ENCODE measurements around the gene PPP1R1B. TPM values are rescaled to one million over a fixed set of nuclear protein-coding genes. Genes with fewer than 3 reads are reported as not detected.

The PPP1R1B gene
- total and polyA plus RNA-seq, 2 of the 4 experiments (the other 2 are of a cell fraction), result not detected

GRCh38 chr17:39602533-39603303, 24.0 kb upstream of the PPP1R1B start:
- no peak overlapping the region for H3K4me2 ChIP-seq (ENCODE audit: low read depth, low read length)
- H2AK5ac ChIP-seq (ENCODE audit: low read depth, low read length), result no peak overlapping the region
- ChIA-PET POLR2A (ENCODE audit: unreplicated experiment) (no interaction called here), CTCF (no interaction called here)
- TF ChIP-seq SMC3 (IDR thresholded peaks at IDR 0.05; ENCODE audit: low read depth, low read length), result no peak
- no peak for TF ChIP-seq RAD21 (IDR thresholded peaks at IDR 0.05; ENCODE audit: low read length)
- TF ChIP-seq CHD1 (IDR thresholded peaks at IDR 0.05; ENCODE audit: low read depth, low read length), result no peak
- no peak for TF ChIP-seq FOS (IDR thresholded peaks at IDR 0.05; ENCODE audit: low read depth, low read length)
- TF ChIP-seq BHLHE40 (IDR thresholded peaks at IDR 0.05; ENCODE audit: low read depth, low read length), result no peak
- TF ChIP-seq, protein P1, sequence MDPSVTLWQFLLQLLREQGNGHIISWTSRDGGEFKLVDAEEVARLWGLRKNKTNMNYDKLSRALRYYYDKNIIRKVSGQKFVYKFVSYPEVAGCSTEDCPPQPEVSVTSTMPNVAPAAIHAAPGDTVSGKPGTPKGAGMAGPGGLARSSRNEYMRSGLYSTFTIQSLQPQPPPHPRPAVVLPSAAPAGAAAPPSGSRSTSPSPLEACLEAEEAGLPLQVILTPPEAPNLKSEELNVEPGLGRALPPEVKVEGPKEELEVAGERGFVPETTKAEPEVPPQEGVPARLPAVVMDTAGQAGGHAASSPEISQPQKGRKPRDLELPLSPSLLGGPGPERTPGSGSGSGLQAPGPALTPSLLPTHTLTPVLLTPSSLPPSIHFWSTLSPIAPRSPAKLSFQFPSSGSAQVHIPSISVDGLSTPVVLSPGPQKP (IDR thresholded peaks at IDR 0.05; ENCODE audit: borderline replicate concordance, low read depth, low read length), result no peak
- TF ChIP-seq MAFK (IDR thresholded peaks at IDR 0.05; ENCODE audit: low read depth, low read length), result no peak
- no peak for TF ChIP-seq POLR2A (IDR thresholded peaks at IDR 0.05; ENCODE audit: low read depth, low read length)
- TF ChIP-seq, protein P2, sequence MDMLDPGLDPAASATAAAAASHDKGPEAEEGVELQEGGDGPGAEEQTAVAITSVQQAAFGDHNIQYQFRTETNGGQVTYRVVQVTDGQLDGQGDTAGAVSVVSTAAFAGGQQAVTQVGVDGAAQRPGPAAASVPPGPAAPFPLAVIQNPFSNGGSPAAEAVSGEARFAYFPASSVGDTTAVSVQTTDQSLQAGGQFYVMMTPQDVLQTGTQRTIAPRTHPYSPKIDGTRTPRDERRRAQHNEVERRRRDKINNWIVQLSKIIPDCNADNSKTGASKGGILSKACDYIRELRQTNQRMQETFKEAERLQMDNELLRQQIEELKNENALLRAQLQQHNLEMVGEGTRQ (IDR thresholded peaks at IDR 0.05; ENCODE audit: low read depth, low read length), result no peak
- TF ChIP-seq CEBPB (IDR thresholded peaks at IDR 0.05; ENCODE audit: low read depth, low read length), result no peak
- TF ChIP-seq MAZ (IDR thresholded peaks at IDR 0.05; ENCODE audit: borderline replicate concordance, low read depth, low read length), result no peak
- TF ChIP-seq NFE2L2 (IDR thresholded peaks at IDR 0.05; ENCODE audit: low read depth, low read length), result no peak
- no peak for TF ChIP-seq RCOR1 (IDR thresholded peaks at IDR 0.05; ENCODE audit: insufficient replicate concordance, low read length)
- TF ChIP-seq MXI1 (IDR thresholded peaks at IDR 0.05; ENCODE audit: borderline replicate concordance, low read depth, low read length), result no peak
- no peak for TF ChIP-seq RFX5 (IDR thresholded peaks at IDR 0.05; ENCODE audit: low read depth, low read length)
- TF ChIP-seq, protein P3, sequence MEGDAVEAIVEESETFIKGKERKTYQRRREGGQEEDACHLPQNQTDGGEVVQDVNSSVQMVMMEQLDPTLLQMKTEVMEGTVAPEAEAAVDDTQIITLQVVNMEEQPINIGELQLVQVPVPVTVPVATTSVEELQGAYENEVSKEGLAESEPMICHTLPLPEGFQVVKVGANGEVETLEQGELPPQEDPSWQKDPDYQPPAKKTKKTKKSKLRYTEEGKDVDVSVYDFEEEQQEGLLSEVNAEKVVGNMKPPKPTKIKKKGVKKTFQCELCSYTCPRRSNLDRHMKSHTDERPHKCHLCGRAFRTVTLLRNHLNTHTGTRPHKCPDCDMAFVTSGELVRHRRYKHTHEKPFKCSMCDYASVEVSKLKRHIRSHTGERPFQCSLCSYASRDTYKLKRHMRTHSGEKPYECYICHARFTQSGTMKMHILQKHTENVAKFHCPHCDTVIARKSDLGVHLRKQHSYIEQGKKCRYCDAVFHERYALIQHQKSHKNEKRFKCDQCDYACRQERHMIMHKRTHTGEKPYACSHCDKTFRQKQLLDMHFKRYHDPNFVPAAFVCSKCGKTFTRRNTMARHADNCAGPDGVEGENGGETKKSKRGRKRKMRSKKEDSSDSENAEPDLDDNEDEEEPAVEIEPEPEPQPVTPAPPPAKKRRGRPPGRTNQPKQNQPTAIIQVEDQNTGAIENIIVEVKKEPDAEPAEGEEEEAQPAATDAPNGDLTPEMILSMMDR (conservative IDR thresholded peaks at IDR 0.05; ENCODE audit: low read depth, low read length), result no peak
- no peak overlapping the region for H3K56ac ChIP-seq (ENCODE audit: extremely low read depth, insufficient read depth, low read length)
- no peak overlapping the region for H3K23ac ChIP-seq (ENCODE audit: low read depth, low read length)
- no peak overlapping the region for H3K18ac ChIP-seq (ENCODE audit: low read depth, low read length)
- no peak for ATAC-seq (ENCODE audit: low read depth)
- no peak overlapping the region for H3K27ac ChIP-seq (ENCODE audit: insufficient read depth, low read length)
- no peak overlapping the region for H2BK120ac ChIP-seq (ENCODE audit: low read depth, low read length)
- no peak overlapping the region for H3K9ac ChIP-seq (ENCODE audit: low read depth, low read length)
- H3K4me3 ChIP-seq (ENCODE audit: insufficient read depth, low read depth, low read length), result no peak overlapping the region
- no peaks in the 10 kb centered on the region; the same call in 1 of the 2 replicates for H3K4me1 ChIP-seq (ENCODE audit: control insufficient read depth, insufficient read depth, low read length)
- H3K14ac ChIP-seq (replicated peaks; ENCODE audit: low read depth, low read length), result no peak overlapping the region
- H2BK5ac ChIP-seq (ENCODE audit: low read depth, low read length, poor library complexity, severe bottlenecking), result no peak overlapping the region
- no peaks in the 10 kb centered on the region for H3K9me1 ChIP-seq (ENCODE audit: insufficient read depth, low read length)
- H3K4ac ChIP-seq (ENCODE audit: low read depth, low read length), result no peak overlapping the region
- H3K36me3 ChIP-seq (ENCODE audit: control insufficient read depth, insufficient read depth, low read length), result no peaks in the 10 kb centered on the region
- BruUV-seq (replicated peaks), result no TSS peak
- no peak overlapping the region for H4K5ac ChIP-seq (ENCODE audit: low read depth, low read length)
- H4K20me1 ChIP-seq (ENCODE audit: insufficient read depth, low read length), result peaks cover 14% of the 10 kb centered on the region; the same call in 1 of the 2 replicates
- no peak overlapping the region for H2AFZ ChIP-seq (replicated peaks; ENCODE audit: low read length, poor library complexity)
- no peak overlapping the region for H2BK20ac ChIP-seq (ENCODE audit: low read depth, low read length)
- no peaks in the 10 kb centered on the region for H3K79me1 ChIP-seq (ENCODE audit: low read depth in 1 of 2, low read length in 2 of 2)
- H2BK15ac ChIP-seq (ENCODE audit: low read depth, low read length), result no peak overlapping the region
- no CpG with 5 or more reads among the region's 4 CpGs for WGBS, 2 experiments (ENCODE audit: extremely low coverage in 2 of 2, insufficient read length in 1 of 2)
- in situ Hi-C loops (cut with MboI; ENCODE audit: low sequenced_read_pairs), result no loop called here
- no peak overlapping the region for H2AK9ac ChIP-seq (replicated peaks; ENCODE audit: low read depth, low read length, poor library complexity)
- H4K91ac ChIP-seq (ENCODE audit: insufficient read depth, low read depth, low read length), result no peak overlapping the region
- H3K27me3 ChIP-seq (ENCODE audit: control insufficient read depth, insufficient read depth, low read length), result peaks cover 98% of the 10 kb centered on the region
- H4K8ac ChIP-seq (ENCODE audit: low read depth in 2 of 2, low read length in 2 of 2), result no peak overlapping the region
- peaks cover 5% of the 10 kb centered on the region; the same call in 1 of the 2 replicates for H3K9me3 ChIP-seq (ENCODE audit: control insufficient read depth, insufficient read depth, low read length)
- dilution Hi-C loops (cut with HindIII; ENCODE audit: low sequenced_read_pairs, unreplicated experiment), result no loop called here
- intact Hi-C loops (cut with micrococcal nuclease), result no loop called here
- DNase-seq, result no peak
